Activated gamma-delta T cell treated with anti-CD3 and anti-CD28 coated beads, Interleukin-2, amount 50 U/mL, for 16 hours (primary cell): ENCODE measurements around the gene SETD1A.
A peak's percentile ranks its signal among the peaks of the same experiment; 100 is the strongest.

ENCODE experiments used
- DNase-seq: peaks from one replicate; pipeline ENCODE4 v3.0.0-alpha.2; 2020; ENCODE audit warnings: low read depth

Gene SETD1A

GRCh38 chr16:31022544-31023251, 65.1 kb downstream of the SETD1A start:
- DNase-seq, result no peak

- no peak for DNase-seq
Measured at GRCh38 chr16:31023252-31023602, 65.7 kb downstream of the SETD1A start.

- no peak for DNase-seq
Measured at GRCh38 chr16:31023627-31024226, 66.2 kb downstream of the SETD1A start.

- no peak for DNase-seq
Measured at GRCh38 chr16:31025339-31025738, 67.8 kb downstream of the SETD1A start.

GRCh38 chr16:31029272-31029671, 71.7 kb downstream of the SETD1A start:
- DNase-seq, result no peak

- no peak for DNase-seq
Measured at GRCh38 chr16:31031276-31031675, 73.7 kb downstream of the SETD1A start.

GRCh38 chr16:31032736-31033708, 75.5 kb downstream of the SETD1A start, which contains the start of gene STX4:
Gene STX4, plus strand, starts transcription at chr16:31033558. Its CDS starts 248 bp downstream, at chr16:31033806.
- peak; percentile 95 for DNase-seq

GRCh38 chr16:31033709-31034492, 76.3 kb downstream of the SETD1A start:
- DNase-seq, result peak; percentile 78
